Fibroblast of lung (primary cell): Measurements from ENCODE around the gene PSME3.

Source experiments
- CTCF ChIP-seq, 2 donors: IDR thresholded peaks in 1 of 2; conservative IDR thresholded peaks in 1 of 2; 1 replicate in 1 of 2; 2 replicates in 1 of 2; pipeline ENCODE4 v1.5.1; 2011 to 2012; ENCODE audit warnings: low read length in 2 of 2, control low read depth in 1 of 2, inconsistent platforms in 1 of 2, low read depth in 1 of 2, mild to moderate bottlenecking in 1 of 2
- EZH2 ChIP-seq: IDR thresholded peaks from 2 replicates; pipeline ENCODE4 v1.5.1; 2012; ENCODE audit warnings: low read length, control low read depth, mild to moderate bottlenecking; ENCODE audit errors: missing control alignments

- TF ChIP-seq CTCF (conservative IDR thresholded peaks at IDR 0.05 in 1 of 2, IDR thresholded peaks at IDR 0.05 in 1 of 2; ENCODE audit: low read depth in 1 of 2, low read length in 2 of 2), result no peak
- no peak for TF ChIP-seq EZH2
These were observed 46.4 kb downstream of the PSME3 start for GRCh38 chr17:42879596-42879985.
